Endothelial cell of umbilical vein (primary cell): Measurements from ENCODE around the gene CLNS1A.

ENCODE experiments used
- MYC ChIP-seq: IDR thresholded peaks from one replicate; pipeline ENCODE4 v1.6.1; 2011; ENCODE audit warnings: mild to moderate bottlenecking, low read depth, low read length
- POLR2A ChIP-seq: IDR thresholded peaks from 2 replicates; pipeline ENCODE4 v1.6.1; 2012; ENCODE audit warnings: low read depth, mild to moderate bottlenecking, control low read depth, low read length
- POLR2AphosphoS5 ChIP-seq: IDR thresholded peaks from 2 replicates; pipeline ENCODE4 v1.6.1; 2012; ENCODE audit warnings: low read depth, mild to moderate bottlenecking, control low read depth, low read length, moderate library complexity; ENCODE audit not compliant: insufficient read depth
- TF ChIP-seq, protein P1 (sequence below), 2 donors: IDR thresholded peaks; 1 replicate in 1 of 2; 2 replicates in 1 of 2; pipeline ENCODE4 v1.5.1; 2011; ENCODE audit warnings: low read length in 2 of 2, mild to moderate bottlenecking in 2 of 2, moderate library complexity in 2 of 2, control low read depth in 1 of 2, inconsistent platforms in 1 of 2, low read depth in 1 of 2; ENCODE audit not compliant: insufficient read depth in 1 of 2; ENCODE audit errors: extremely low read depth in 1 of 2
- TF ChIP-seq, protein P2 (sequence below): IDR thresholded peaks from 2 replicates; pipeline ENCODE4 v1.6.1; 2011; ENCODE audit not compliant: insufficient read depth, insufficient read length

- TF ChIP-seq, protein P1, sequence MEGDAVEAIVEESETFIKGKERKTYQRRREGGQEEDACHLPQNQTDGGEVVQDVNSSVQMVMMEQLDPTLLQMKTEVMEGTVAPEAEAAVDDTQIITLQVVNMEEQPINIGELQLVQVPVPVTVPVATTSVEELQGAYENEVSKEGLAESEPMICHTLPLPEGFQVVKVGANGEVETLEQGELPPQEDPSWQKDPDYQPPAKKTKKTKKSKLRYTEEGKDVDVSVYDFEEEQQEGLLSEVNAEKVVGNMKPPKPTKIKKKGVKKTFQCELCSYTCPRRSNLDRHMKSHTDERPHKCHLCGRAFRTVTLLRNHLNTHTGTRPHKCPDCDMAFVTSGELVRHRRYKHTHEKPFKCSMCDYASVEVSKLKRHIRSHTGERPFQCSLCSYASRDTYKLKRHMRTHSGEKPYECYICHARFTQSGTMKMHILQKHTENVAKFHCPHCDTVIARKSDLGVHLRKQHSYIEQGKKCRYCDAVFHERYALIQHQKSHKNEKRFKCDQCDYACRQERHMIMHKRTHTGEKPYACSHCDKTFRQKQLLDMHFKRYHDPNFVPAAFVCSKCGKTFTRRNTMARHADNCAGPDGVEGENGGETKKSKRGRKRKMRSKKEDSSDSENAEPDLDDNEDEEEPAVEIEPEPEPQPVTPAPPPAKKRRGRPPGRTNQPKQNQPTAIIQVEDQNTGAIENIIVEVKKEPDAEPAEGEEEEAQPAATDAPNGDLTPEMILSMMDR (IDR thresholded peaks at IDR 0.05; ENCODE audit: extremely low read depth in 1 of 2, insufficient read depth in 1 of 2, low read depth in 1 of 2, low read length in 2 of 2), result no peak
- TF ChIP-seq, protein P2, sequence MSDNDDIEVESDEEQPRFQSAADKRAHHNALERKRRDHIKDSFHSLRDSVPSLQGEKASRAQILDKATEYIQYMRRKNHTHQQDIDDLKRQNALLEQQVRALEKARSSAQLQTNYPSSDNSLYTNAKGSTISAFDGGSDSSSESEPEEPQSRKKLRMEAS, result no peak
- no peak for TF ChIP-seq MYC
- TF ChIP-seq POLR2A, result no peak
- no peak for TF ChIP-seq POLR2AphosphoS5
These were observed 27.8 kb upstream of the CLNS1A start for GRCh38 chr11:77665240-77665965.
